ENCODE data around the gene LSM10.

The LSM10 gene

GRCh38 chr1:36400825-36401601 lies 3.3 kb upstream of the LSM10 start:
- no peak for TF ChIP-seq CTCF (IDR thresholded peaks at IDR 0.05; ENCODE audit: low read depth, low read length, missing control alignments)
- DNase-seq (ENCODE audit: low read depth), result peak; percentile 56
- peak overlapping the region; percentile 43 for H3K4me3 ChIP-seq (ENCODE audit: low read depth, low read length)

- no peak for DNase-seq (ENCODE audit: low read depth)
- no peak overlapping the region for H3K4me3 ChIP-seq (ENCODE audit: low read depth, low read length)
- TF ChIP-seq CTCF (IDR thresholded peaks at IDR 0.05; ENCODE audit: low read depth, low read length, missing control alignments), result no peak
Measured at GRCh38 chr1:36400514-36400824, 2.8 kb upstream of the LSM10 start.

GRCh38 chr1:36398370-36398977 lies 766 bp upstream of the LSM10 start:
- DNase-seq (ENCODE audit: low read depth), result no peak
- H3K4me3 ChIP-seq (ENCODE audit: low read depth, low read length), result peak overlapping the region; percentile 81; the same call in 1 of the 2 replicates
- no peak for TF ChIP-seq CTCF (IDR thresholded peaks at IDR 0.05; ENCODE audit: low read depth, low read length, missing control alignments)

- H3K4me3 ChIP-seq (ENCODE audit: low read depth, low read length), result peak overlapping the region; percentile 81
- no peak for DNase-seq (ENCODE audit: low read depth)
- TF ChIP-seq CTCF (IDR thresholded peaks at IDR 0.05; ENCODE audit: low read depth, low read length, missing control alignments), result no peak
Measured at GRCh38 chr1:36397083-36397377, 678 bp downstream of the LSM10 start.

GRCh38 chr1:36396359-36396758 lies 1.3 kb downstream of the LSM10 start:
- peak overlapping the region; percentile 81; the same call in 1 of the 2 replicates for H3K4me3 ChIP-seq (ENCODE audit: low read depth, low read length)
- DNase-seq (ENCODE audit: low read depth), result no peak
- no peak for TF ChIP-seq CTCF (IDR thresholded peaks at IDR 0.05; ENCODE audit: low read depth, low read length, missing control alignments)

GRCh38 chr1:36393686-36394085 lies 4.0 kb downstream of the LSM10 start:
- no peak for TF ChIP-seq CTCF (IDR thresholded peaks at IDR 0.05; ENCODE audit: low read depth, low read length, missing control alignments)
- H3K4me3 ChIP-seq (ENCODE audit: low read depth, low read length), result no peak overlapping the region
- no peak for DNase-seq (ENCODE audit: low read depth)

GRCh38 chr1:36392836-36393235 lies 4.9 kb downstream of the LSM10 start:
- no peak for TF ChIP-seq CTCF (IDR thresholded peaks at IDR 0.05; ENCODE audit: low read depth, low read length, missing control alignments)
- no peak for DNase-seq (ENCODE audit: low read depth)
- no peak overlapping the region for H3K4me3 ChIP-seq (ENCODE audit: low read depth, low read length)
